HG03558 (cell line): ENCODE results near the gene SHANK2.

Experiments
- ATAC-seq: cut with Tn5 transposase; IDR thresholded peaks from one replicate; pipeline ENCODE4 v1.9.1; 2021; ENCODE audit warnings: moderate number of reproducible peaks; ENCODE audit not compliant: unreplicated experiment; ENCODE audit errors: extremely low read depth

SHANK2 gene

DNA sequence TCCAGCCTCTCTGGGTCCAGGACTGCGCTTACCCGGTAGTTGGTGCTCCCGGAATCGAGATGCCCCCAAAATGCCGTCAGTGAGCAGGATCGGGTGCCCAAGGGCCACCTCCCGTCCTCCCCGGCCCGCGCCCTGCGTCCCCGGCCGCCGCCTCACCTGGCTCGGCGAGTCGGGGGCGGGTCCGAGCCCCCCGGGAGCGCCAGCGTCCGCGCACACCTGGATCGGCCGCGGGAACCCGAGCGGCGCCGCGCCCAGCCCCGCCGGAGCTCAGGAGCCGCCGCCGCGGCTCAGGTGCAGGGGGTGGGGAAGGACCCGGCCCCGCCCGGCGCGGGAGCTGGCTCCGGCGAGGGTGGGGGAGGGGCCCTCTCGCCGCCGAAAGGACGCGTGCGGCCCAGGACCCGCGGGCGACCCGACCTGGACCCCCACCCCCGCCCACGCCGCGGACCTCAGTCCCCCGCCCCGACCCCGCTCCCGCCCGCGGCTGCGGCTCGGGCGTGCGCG lies at the start of gene SHANK2:
SHANK2 (minus strand) TSS at position 309 of the 501 bp plus-strand sequence. CDS start 105,251 bp downstream, outside the sequence.
- no peak for ATAC-seq

DNA sequence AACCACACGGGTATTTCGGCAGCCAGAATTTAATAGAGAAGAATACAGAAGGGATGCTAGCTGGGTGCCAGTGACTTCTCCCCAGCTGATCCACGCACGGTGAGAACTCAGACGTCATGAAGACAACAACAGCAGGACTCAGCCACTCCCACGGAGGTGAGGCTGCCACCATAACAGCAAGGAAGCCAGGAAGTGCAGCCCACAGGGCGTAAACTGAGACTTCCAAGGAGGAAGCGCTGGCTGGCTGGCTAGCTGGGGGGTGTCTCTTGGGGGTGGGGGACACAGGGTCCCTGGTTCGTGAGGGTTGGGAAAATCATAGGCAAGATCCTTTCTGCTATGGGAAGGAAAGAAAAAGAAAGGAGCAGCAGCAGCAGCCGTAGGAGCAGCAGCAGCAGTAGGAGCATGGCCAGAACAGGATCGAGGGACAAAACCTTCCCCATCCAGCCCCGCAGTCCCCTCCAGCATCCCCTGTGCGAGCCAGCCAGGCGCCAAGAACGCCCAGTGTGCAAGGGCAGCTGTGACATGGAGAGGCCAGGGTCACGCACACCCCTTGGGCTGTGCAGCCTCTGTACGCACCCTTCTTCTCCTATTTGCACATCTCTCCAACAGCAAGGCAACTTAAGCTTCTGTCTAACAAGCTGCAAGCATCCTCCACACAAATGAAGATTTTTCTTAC lies 49.6 kb upstream of the SHANK2 start:
- no peak for ATAC-seq

DNA sequence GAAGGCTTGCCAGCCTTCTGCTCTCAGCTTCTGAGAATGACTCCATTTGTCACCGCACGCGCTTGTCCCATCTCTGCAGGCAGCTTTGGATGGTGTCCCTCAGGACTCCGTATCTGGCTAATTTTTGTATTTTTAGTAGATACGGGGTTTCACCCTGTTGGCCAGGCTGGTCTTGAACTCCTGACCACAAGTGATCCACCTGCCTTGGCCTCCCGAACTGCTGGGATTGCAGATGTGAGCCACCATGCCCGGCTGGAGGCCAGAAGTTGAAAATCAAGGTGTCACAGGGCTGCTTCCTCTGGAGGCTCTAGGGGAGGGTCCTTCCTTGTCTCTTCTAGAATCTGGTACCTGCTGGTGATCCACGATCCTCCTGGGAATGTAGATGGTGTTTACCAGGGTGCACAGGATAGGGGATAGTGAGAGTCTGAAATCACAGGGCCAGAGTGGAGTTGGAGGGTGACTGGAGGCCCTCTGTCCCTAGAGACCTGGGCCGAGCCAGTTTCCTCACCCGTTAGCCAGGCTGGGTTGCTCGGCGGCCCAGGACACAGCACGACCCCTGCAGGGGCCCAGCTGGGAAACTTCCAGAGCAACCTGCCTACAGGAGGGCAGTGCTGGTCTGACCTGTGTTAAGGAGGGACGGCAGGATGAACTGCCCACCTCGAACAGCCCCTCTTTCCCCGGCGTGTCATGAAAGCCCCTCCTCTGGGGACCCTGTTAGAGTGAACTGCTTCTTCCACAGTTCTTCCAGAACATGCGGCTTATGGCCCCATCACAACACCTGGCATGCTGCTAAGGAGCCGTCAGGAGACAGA lies 48.9 kb upstream of the SHANK2 start:
- no peak for ATAC-seq

DNA sequence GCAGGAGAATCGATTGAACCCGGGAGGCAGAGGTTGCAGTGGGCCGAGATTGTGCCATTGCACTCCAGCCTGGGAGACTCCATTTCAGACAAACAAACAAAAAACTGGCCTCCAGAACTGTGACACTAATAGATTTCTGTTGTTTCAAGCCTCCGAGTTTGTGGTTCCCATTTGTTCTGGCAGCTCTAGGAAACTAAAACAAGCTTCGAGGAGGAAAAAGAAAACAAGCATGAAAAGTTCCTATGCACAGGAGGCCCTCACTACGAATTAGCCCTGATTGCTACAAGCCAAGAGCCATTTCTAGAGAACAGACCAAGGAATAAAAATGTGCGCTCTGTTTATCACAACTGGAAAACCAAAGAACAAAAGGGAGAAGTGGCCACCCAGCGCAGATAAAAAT lies 47.8 kb upstream of the SHANK2 start:
- ATAC-seq: no peak

DNA sequence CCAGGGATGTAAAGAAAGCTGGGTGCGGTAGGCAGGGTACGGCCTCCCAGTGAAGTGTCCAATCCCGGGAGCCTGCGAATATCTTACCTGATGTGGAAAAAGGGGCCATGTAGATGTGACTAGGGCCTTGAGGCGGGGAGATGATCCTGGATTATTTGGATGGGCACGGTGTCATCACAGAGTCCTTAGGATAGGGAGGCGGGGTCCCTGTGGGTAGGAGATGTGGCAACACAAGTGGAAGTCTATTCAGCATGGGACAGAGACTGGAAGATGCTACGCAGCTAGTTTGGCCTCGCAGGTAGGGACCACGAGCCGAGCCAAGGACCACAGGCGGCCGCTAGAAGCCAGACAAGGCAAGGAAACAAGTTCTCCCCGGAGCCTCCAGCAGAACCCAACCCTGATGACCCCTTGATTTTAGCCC lies 46.4 kb upstream of the SHANK2 start:
- ATAC-seq: no peak

DNA sequence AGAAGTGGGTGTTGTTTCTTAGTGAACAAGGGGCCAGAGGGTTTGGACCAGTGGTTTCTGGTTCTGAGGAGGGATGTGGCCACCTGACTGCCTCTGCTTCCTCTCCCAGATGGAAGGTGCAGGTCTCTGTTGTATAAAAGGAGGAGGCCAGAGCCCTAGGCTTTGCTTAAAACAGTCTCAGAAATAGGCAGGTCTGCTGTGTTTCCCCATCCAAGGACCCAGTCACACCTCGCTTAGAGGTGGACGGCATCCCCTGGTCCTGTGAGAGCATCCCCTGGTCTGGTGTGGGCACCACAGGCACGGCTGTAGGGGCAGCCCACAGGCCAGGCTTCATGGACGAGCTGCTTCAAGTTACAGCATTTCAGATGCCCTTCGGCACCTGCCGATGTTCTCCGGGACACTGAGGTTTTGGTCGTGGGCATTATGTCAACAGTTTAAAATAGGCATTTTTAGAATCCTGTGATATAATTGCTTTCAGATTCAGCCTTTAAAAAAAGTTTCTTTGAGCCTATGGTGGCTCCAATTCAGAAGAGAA lies 45.7 kb upstream of the SHANK2 start:
- no peak for ATAC-seq

DNA sequence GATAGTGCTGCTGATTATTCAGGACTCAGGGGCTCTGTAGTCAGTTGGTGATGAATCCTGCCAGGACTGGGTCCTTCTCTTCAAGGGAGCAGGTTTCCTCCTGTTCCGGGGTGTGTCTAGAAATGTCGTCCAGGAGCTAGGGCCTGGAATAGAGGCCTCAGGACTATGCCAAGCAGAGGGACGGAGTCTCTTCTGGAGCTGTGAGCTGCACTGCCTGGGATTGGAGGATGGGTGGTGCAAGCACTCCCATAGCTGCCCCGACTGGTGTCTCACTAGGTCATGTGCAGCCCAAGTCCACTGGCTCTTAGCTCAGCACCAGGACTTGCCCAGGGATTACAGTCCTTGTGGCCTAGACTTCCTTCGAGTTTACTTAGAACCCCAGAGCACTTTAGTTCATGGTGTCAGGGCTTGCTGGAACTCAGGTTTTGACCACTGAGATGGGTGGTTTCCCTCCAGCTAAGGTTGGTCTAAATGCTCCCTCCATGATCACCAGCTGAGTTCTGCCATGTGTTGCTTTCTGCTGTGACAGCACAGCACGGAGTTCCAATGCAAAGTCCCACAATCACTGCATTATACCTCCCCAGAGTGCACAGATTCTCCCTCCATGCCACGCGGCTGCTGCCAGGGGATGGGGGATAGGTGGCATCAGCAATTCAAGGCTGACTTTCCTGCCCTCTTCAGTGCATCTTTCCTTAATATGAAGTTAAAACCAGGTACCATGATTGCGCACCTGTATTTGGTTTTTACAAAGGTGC lies 42.6 kb upstream of the SHANK2 start:
- ATAC-seq: no peak

DNA sequence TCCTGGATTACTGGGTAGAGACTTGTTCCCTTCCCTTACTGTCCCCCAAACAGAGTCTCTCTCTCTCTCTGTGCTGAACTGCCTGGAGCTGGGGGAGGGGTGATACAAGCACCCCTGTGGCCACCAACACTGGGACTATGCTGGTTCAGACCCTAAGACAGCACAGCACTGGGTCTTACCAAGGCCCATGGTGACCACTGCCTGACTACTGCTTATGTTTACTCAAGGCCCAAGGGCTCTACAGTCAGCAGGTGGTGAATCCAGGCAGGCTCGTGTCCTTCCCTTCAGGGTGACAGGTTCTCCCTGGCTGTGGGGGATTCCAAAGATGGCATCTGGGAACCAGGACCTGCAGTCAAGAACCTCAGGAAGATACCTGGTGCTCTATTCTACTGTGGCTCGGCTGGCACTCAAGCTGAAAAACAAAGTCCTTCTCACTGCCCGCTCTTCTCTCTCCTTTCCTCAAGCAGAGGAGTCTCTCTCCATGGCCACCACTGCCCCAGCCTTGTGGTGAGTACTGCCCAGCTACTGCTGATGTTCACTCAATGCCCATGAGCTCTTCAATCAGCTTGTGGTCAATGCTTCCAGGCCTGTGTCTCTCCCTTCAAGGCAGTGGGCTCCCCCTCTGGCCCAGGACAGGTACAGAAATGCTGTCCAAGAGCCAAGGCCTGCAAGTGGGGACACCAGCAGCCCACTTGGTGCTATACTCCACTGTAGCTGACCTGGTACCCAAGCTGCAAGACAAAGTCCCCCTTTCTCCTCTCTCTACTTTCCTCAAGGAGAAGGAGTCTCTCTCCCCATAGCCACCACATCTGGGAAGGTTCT lies 41.8 kb upstream of the SHANK2 start:
- no peak for ATAC-seq

DNA sequence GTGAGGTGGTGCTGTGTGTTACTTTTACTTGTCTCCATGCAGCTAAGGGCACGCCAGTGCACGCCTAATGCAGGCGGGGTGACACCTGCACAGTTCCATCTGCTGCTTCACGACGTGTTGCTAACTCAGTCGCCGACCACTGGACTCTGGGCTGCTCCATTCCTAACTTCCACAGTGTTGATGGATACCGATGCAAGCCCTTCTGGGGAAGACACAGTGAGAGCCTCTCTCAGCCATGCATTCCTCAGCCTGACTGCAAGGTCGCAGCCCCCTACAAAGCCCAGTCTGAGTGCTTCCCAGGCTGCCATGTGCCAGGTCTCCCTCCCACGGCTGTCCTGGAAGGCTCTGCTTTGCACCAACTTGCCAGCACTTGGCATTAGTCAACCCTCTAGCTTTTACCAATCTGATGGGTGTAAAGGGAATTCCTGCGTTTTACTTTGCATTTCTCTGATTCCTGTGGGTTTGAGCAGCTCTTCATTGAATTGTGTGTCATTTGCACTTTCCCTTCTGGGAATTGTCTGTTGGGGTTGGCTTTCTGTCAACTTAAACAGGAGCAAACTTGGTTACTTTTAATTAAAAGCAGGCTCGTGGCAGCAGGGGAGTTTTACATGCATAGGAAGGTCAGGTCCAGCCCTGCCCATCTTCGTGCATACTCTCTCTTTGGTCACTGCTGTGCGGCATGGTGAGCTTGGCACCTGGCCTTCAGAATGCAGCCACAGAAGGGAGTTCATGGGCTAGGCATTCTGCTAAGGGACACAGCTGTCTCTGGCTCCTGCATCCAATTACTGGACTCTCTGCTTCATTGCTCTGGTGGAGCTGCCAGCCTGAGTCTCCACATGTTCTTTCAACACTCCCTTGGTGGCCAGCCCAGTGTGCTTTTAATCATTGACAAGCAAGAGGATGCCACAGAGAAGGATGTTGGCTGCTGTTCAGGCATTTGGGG lies 34.6 kb upstream of the SHANK2 start:
- ATAC-seq: no peak

DNA sequence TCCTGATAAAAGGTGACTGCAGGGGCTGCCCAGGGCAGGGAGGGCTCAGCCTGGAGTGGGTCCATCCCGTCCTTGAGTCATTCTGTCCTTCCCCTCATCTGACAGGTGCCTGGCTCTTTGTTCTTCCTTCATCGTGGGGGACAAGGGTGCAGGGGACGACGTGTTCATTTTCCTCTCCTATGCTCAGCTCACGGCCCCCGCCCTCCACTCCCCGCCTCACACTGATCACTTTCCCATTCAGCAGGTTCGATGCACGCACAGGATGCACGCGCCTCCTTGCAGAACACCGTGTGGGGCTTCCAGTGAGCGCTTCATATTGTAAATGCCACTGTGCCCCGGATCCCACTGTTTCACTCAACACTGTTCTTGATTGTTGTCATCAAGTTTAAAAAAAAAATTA lies 32.7 kb upstream of the SHANK2 start:
- no peak for ATAC-seq

DNA sequence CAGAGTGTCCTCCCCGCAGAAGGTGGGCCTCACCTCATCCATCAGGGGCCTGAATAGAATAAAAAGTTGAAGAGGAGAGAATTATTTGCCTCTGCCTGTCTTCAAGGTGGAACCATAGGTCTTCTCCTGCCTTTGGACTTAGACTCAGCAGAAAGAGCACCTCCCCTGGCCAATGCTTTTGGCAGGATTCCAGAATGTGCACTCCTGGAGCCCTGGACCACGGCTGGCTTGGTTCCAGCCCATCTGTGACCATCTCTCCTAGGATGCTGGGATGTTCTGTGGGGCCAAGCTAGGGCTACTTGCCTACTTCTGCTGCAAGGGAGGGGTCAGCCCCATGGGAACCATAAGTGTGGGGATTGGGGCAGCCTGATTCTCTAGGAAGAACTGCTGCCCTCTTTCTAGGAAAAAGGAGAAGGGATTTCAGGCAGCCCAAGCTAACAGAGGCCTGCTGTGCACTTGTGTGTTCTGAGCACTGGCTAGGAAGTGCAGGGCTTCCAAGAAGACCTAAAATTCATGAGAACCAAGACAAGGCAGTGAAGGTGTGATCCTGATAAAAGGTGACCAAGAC lies 32.2 kb upstream of the SHANK2 start:
- ATAC-seq: no peak

DNA sequence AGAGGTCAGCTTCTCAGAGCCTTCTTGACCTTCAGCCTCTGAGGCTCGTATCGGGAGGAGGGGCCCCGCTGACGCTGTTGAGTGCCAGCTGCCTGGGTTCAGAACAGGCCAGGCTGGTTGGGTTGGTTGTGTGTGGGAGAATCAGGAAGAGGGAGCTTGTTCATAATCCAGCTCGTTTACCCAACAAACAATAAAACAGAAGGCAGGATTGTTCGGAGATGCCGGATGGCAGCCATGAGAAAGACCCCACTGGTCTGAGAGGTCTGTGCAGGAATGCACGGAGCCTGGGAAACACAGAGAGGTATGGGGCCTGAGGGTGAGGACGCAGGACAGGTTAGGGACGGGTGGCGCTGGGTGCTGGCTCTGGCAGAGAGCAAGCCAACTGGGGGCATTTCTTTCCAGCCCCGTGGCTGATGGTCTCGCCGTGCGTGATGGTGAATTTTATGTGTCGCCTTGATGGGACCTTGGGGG lies 31.6 kb upstream of the SHANK2 start:
- no peak for ATAC-seq

DNA sequence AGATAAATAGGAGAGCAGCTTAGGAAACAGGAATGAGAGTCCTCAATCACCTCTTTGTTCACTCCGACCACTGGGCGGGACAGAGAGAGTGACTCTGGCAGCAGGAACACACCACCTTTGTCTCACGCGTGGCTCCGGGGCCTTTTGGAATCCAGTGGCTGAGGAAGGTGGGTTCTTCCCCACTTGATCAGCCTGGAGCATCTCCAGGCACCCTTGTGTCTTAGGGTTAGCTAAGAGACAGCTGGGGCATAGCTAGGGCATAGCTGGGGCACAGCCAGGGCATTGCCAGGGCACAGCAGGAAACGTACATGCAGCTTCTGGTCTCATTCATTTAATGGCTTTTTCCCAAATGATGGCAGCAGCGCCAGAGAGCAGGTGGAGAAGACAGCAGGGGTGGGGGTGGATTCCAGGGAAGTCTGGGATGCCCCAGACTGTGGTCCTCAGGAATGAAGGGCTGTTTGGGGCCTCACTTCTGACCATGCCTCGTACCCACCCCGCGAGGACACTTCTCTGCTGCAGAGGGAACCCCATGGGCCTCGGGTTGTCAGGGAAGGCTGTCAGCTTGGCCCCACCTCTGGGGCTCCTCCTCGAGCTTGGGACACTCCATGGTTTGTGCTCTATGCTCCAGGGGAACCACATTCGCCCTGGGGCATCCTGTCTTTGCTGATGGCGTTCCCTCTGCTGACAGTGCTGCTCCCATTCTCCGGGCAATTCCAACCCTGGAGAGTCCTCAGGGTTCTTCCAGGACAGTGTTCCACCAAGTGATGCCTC lies 30.4 kb upstream of the SHANK2 start:
- no peak for ATAC-seq

DNA sequence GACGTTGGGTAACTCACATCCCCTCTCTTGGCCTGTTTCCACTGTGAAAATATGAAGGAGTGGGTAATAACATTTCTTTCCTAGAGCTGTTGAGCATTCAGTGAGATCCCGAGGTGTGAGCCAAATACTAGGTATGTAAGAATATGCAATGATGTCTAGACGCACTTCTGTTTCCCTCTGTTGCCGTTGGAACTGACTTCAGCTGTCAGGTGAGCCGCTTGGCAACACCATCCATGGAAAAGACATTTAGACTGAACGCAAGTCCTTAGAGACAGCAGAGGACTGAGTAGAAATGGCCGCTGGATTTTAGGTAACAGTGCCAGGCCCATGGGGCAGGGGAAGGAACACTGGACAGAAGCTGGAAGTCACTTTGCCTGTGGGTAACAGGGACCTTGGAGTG lies 29.5 kb upstream of the SHANK2 start:
- no peak for ATAC-seq

DNA sequence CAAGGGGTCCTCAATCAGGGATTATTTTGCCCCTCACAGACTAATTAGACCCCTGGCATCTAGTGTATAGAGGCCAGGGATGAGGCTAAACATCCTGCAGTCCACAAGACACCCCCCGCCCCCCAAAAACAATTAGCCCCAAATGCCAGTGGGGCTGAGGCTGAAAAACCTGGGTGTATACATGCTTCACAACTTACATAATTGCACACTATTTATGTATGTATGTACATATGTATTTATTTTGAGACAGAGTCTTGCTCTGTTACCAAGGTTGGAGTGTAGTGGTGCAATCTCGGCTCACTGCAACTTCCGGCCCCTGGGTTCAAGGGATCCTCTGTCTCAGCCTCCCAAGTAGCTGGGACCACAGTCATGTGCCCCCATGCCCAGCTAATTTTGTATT lies 28.8 kb upstream of the SHANK2 start:
- no peak for ATAC-seq

DNA sequence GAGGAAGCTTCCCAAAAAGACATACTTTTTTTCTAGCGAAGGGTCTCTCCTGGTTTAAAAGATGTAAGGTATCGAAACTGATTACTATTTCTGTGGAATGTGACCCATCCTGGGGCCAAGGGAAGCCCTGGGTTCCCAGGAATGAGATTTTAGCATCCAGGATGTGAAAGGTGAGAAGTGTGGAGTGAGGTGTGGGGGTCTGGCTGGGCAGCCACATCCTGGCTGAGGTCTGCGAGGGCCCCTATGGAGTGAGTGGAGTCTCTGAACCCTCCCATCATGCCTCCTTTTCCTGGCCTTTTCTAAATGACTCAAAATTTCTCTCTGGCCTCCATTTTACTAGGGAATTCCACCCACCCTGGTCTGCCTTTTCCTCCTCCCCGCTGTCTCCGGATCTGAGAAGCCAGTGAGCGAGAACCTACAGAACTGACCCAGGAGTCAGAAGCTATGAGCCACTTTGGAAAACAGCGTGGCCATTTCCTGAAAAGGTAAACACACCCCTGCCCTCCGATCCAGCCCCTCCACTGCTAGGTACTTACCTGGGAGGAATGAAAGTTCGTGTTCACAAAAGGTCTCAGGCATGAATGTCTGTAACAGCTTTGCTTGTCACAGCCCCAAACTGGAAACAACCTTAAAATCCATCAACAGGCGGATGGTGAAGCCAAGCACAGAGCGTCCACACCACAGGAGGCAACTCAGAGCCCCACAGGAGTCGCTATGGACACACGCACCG lies 27.7 kb upstream of the SHANK2 start:
- ATAC-seq: no peak

DNA sequence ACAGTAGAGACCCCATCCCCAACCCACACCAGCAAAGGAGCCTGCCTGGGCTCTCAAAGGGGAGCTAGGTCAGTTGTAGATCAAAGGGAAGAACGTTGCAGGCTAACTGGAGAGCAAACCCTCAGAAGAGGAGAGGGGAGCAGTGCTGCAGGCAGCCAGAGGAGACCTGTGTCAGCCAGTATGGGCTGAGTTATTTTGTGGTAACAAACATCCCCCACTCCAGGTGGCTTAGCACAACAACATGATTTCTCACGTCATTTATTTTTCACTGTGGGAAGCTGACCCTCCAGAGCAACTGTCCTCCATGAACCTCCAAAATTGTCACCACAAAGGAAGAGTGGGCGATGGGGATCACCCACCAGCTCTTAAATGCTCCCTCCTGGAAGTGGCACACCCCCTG lies 19.8 kb upstream of the SHANK2 start:
- no peak for ATAC-seq
